ENCODE measurements around the gene JUP. TPM values are rescaled to one million over a fixed set of nuclear protein-coding genes. Genes with fewer than 3 reads are reported as not detected.

The JUP gene
- total RNA-seq, 2 donors from 2014 or later = 317 to 353 TPM

GRCh38 chr17:41818024-41818423 lies 31.5 kb upstream of the JUP start:
- Histone ChIP-seq H3K36me3 (no peaks in the 10 kb centered on the region), H3K27ac (no peak overlapping the region), H3K9me3 (no peaks in the 10 kb centered on the region), H3K27me3 (no peaks in the 10 kb centered on the region), H3K4me1 (no peaks in the 10 kb centered on the region), H3K9ac (ENCODE audit: low read depth in 2 of 2, low read length in 2 of 2) (no peak overlapping the region), H3K4me3 (no peak overlapping the region)
- TF ChIP-seq, protein P1, sequence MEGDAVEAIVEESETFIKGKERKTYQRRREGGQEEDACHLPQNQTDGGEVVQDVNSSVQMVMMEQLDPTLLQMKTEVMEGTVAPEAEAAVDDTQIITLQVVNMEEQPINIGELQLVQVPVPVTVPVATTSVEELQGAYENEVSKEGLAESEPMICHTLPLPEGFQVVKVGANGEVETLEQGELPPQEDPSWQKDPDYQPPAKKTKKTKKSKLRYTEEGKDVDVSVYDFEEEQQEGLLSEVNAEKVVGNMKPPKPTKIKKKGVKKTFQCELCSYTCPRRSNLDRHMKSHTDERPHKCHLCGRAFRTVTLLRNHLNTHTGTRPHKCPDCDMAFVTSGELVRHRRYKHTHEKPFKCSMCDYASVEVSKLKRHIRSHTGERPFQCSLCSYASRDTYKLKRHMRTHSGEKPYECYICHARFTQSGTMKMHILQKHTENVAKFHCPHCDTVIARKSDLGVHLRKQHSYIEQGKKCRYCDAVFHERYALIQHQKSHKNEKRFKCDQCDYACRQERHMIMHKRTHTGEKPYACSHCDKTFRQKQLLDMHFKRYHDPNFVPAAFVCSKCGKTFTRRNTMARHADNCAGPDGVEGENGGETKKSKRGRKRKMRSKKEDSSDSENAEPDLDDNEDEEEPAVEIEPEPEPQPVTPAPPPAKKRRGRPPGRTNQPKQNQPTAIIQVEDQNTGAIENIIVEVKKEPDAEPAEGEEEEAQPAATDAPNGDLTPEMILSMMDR (IDR thresholded peaks at IDR 0.05) = no peak
- intact Hi-C loops (cut with DNase I) = no loop called here
- DNase-seq = no peak

DNA sequence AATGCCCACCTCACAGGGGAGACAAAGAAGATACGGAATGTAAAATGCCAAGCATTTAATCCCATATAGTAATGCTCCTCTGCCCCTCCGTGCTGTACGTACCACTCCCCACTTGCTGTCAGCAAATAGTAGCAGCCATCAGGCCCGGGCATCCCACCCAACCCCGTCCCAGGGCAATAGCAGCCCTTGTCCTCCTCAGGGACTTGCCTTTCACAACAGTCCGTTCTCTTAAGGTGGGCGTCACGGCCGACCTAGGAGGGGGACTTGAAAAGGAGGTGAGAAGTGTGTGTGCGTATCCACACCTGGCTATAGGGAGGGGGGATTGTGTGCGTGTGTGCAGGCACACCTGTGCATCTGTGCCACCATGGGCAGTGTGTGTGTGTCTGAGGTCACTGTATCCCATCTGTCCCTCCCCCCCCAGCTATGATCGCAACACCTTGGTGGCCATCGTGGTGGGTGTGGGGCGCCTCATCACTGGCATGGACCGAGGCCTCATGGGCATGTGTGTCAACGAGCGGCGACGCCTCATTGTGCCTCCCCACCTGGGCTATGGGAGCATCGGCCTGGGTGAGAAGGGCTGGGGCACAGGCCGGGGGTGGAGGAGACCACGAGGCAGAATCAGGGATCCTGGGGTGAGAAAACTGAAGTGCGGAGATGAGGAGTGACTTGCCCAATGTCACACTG lies 30.3 kb upstream of the JUP start:
- TF ChIP-seq, protein P1 (IDR thresholded peaks at IDR 0.05) = no peak
- intact Hi-C loops (cut with DNase I) = no loop called here
- peaks cover 6% of the 10 kb centered on the region for H3K4me1 ChIP-seq
- no peak for DNase-seq
- no peak overlapping the region for H3K4me3 ChIP-seq
- no peak overlapping the region for H3K27ac ChIP-seq
- H3K9me3 ChIP-seq = no peaks in the 10 kb centered on the region
- H3K27me3 ChIP-seq = no peaks in the 10 kb centered on the region
- H3K36me3 ChIP-seq = no peaks in the 10 kb centered on the region
- no peak overlapping the region for H3K9ac ChIP-seq (ENCODE audit: low read depth in 2 of 2, low read length in 2 of 2)

- intact Hi-C loops (cut with DNase I) = no loop called here
- DNase-seq = no peak
- H3K27ac ChIP-seq = no peak overlapping the region
- no peaks in the 10 kb centered on the region for H3K36me3 ChIP-seq
- H3K4me1 ChIP-seq = peaks cover 19% of the 10 kb centered on the region
- no peaks in the 10 kb centered on the region for H3K27me3 ChIP-seq
- TF ChIP-seq, protein P1 (IDR thresholded peaks at IDR 0.05) = no peak
- no peaks in the 10 kb centered on the region for H3K9me3 ChIP-seq
- H3K9ac ChIP-seq (ENCODE audit: low read depth in 2 of 2, low read length in 2 of 2) = no peak overlapping the region
- no peak overlapping the region for H3K4me3 ChIP-seq
These were observed 27.7 kb upstream of the JUP start for GRCh38 chr17:41814195-41814594.

GRCh38 chr17:41813699-41814124 lies 27.2 kb upstream of the JUP start:
- Histone ChIP-seq H3K9me3 (no peaks in the 10 kb centered on the region), H3K4me3 (no peak overlapping the region), H3K9ac (ENCODE audit: low read depth in 2 of 2, low read length in 2 of 2) (no peak overlapping the region), H3K4me1 (peaks cover 19% of the 10 kb centered on the region), H3K27me3 (no peaks in the 10 kb centered on the region), H3K36me3 (no peaks in the 10 kb centered on the region), H3K27ac (no peak overlapping the region)
- no peak for DNase-seq
- intact Hi-C loops (cut with DNase I) = no loop called here
- TF ChIP-seq, protein P1 (IDR thresholded peaks at IDR 0.05) = no peak

- no peaks in the 10 kb centered on the region for H3K27me3 ChIP-seq
- no peaks in the 10 kb centered on the region for H3K9me3 ChIP-seq
- TF ChIP-seq, protein P1 (IDR thresholded peaks at IDR 0.05) = no peak
- peaks cover 19% of the 10 kb centered on the region for H3K4me1 ChIP-seq
- H3K9ac ChIP-seq (ENCODE audit: low read depth in 2 of 2, low read length in 2 of 2) = no peak overlapping the region
- no peak overlapping the region for H3K27ac ChIP-seq
- H3K4me3 ChIP-seq = peak overlapping the region; percentile 79
- intact Hi-C loops (cut with DNase I) = no loop called here
- no peaks in the 10 kb centered on the region for H3K36me3 ChIP-seq
- no peak for DNase-seq
These were observed 26.7 kb upstream of the JUP start for GRCh38 chr17:41813152-41813680.

Measured in colonic mucosa (tissue), 4 donors.